Measurements from ENCODE around the gene CHST4.

- no peak for TF ChIP-seq CTCF (IDR thresholded peaks at IDR 0.05)
- no peak for TF ChIP-seq PBX3 (IDR thresholded peaks at IDR 0.05)
- TF ChIP-seq USF1 (IDR thresholded peaks at IDR 0.05; ENCODE audit: borderline replicate concordance, low read depth), result no peak
- no peak for TF ChIP-seq EP300 (IDR thresholded peaks at IDR 0.05; ENCODE audit: borderline replicate concordance in 1 of 2, low read depth in 1 of 2, low read length in 1 of 2)
- TF ChIP-seq GABPA (IDR thresholded peaks at IDR 0.05; ENCODE audit: low read depth), result no peak
- no peak for TF ChIP-seq SMC3 (IDR thresholded peaks at IDR 0.05; ENCODE audit: low read depth, low read length)
- no peak for TF ChIP-seq POLR2AphosphoS5 (IDR thresholded peaks at IDR 0.05; ENCODE audit: low read depth, low read length)
- no peak for TF ChIP-seq NRF1 (IDR thresholded peaks at IDR 0.05; ENCODE audit: low read depth, low read length)
- no peak for TF ChIP-seq MEF2A (IDR thresholded peaks at IDR 0.05; ENCODE audit: borderline replicate concordance, low read depth)
- TF ChIP-seq MXI1 (IDR thresholded peaks at IDR 0.05; ENCODE audit: low read depth, low read length), result no peak
- TF ChIP-seq IRF3 (IDR thresholded peaks at IDR 0.05; ENCODE audit: low read depth, low read length), result no peak
- TF ChIP-seq SIN3A (IDR thresholded peaks at IDR 0.05; ENCODE audit: borderline replicate concordance, low read depth, low read length), result no peak
Measured at GRCh38 chr16:71500964-71501363, 25.3 kb upstream of the CHST4 start.

Data from SK-N-SH (cell line).